ENCODE data around the gene NCAPG2.

The NCAPG2 gene

GRCh38 chr7:158733775-158734494 is 29.3 kb upstream of the NCAPG2 start:
- peak; percentile 33 for DNase-seq

- no peak for DNase-seq
Measured at GRCh38 chr7:158733220-158733519, 28.6 kb upstream of the NCAPG2 start.

GRCh38 chr7:158732494-158733219 is 28.1 kb upstream of the NCAPG2 start:
- no peak for DNase-seq

GRCh38 chr7:158731761-158732160 is 27.2 kb upstream of the NCAPG2 start:
- no peak for DNase-seq

GRCh38 chr7:158730383-158731346 is 26.1 kb upstream of the NCAPG2 start:
- no peak for DNase-seq

- DNase-seq = no peak
Measured at GRCh38 chr7:158729646-158730382, 25.2 kb upstream of the NCAPG2 start.

GRCh38 chr7:158728911-158729645 is 24.5 kb upstream of the NCAPG2 start:
- no peak for DNase-seq

GRCh38 chr7:158727690-158728089 is 23.1 kb upstream of the NCAPG2 start:
- DNase-seq = no peak

- DNase-seq = no peak
Measured at GRCh38 chr7:158726277-158726807, 21.7 kb upstream of the NCAPG2 start.

- DNase-seq = no peak
Measured at GRCh38 chr7:158725506-158725800, 20.8 kb upstream of the NCAPG2 start.

GRCh38 chr7:158724658-158725505 is 20.3 kb upstream of the NCAPG2 start:
- no peak for DNase-seq

GRCh38 chr7:158723714-158724385 is 19.2 kb upstream of the NCAPG2 start:
- DNase-seq = no peak

- DNase-seq = no peak
Measured at GRCh38 chr7:158723266-158723665, 18.7 kb upstream of the NCAPG2 start.

- no peak for DNase-seq
Measured at GRCh38 chr7:158722574-158723237, 18.1 kb upstream of the NCAPG2 start.

- peak; percentile 51 for DNase-seq
Measured at GRCh38 chr7:158720112-158720511, 15.5 kb upstream of the NCAPG2 start.

GRCh38 chr7:158716802-158717201 is 12.2 kb upstream of the NCAPG2 start:
- no peak for DNase-seq

- peak; percentile 97 for DNase-seq
Measured at GRCh38 chr7:158710651-158711102, 6.1 kb upstream of the NCAPG2 start.

- DNase-seq = peak; percentile 31
Measured at GRCh38 chr7:158707610-158708009, 3.0 kb upstream of the NCAPG2 start.

GRCh38 chr7:158706710-158707590 is 2.3 kb upstream of the NCAPG2 start:
- no peak for DNase-seq

All from hematopoietic multipotent progenitor cell treated with erythropoietin and hydrocortisone succinate and interleukin-3 and kit ligand, for 4 days (in vitro differentiated cells).